ENCODE measurements around the gene TMEM134.
"Not testable (repeated sequence)": the region's sequence is repeated elsewhere in the genome, so short reads cannot be mapped to it uniquely, and the experiment has no call there.

The TMEM134 gene

GRCh38 chr11:67500484-67500821 lies 31.4 kb upstream of the TMEM134 start:
- DNase-seq: no peak

- DNase-seq: no peak
Observed at GRCh38 chr11:67499808-67500483, 30.9 kb upstream of the TMEM134 start.

DNA sequence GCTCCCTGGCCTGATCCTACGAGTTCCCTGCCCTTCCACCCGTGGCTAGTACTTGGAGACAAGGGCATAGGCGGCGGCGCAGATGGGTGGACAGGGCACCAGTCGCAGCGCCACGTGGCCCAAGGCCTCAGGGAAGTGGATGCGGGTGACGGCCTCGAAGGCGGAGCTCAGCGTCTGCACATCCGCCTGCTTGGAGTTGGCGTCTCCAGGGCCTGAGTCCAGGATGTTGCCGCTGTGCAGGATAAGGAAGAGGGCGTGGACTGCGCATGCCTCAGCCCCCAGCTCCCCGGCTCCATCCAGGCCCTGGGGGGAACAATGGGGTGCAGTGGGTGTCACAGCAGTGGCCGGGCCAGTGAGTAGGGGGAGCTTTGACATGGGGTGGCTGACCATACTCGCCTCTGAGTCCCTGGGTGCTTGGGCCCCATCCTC lies 29.5 kb upstream of the TMEM134 start:
- DNase-seq: no peak

DNA sequence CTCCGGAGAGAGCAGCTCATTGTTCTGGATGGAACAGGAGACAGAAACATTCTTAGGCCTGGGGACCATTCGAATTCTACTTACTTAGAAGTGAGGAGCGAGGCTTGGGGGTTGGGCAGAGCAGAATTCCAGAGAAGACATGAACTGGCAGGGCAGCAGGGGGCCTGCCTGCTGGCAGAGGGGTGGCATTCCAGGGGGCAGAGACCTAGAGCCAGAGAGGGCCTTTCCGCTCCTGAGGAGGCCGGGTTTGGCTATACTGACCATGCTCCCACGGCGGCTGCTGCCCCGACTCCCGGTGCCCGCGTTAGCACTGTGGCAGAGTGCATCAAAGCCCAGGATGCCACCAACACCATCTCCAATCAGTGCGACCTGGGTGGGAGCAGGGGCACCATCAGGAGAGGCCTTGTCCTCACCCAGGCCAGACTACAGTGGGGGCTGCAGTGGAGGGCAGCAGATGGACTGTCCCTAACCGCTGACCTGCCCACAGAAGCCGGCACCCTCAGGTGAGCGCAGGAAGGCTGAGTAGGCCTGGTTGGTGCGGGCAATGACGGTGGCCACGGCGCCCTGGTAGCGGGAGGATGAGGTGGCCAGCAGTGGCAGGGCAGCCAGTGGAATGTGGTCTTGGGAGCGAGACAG lies 28.7 kb upstream of the TMEM134 start:
- no peak for DNase-seq

DNA sequence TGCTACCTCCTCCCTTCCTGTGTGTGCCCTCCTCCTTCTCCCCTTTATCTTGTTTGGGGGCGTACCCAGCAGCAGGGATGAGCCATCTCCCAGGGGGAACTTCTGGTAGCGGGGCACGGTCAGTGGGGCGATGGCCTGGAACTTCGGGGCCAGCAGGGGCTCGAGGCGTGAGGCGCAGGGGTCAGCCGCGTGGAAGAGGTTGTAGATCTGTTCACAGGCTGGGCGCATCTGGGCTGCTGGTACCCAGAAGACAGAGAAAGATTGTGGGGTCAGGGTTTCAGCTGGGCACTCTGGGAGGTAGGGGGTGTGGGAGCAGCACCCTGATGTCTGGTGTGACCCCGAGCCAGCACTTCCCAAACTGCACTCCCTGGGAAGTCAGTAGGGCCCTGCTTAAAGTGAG lies 27.1 kb upstream of the TMEM134 start:
- DNase-seq: no peak

- no peak for DNase-seq
Observed at GRCh38 chr11:67495234-67496005, 26.4 kb upstream of the TMEM134 start.

DNA sequence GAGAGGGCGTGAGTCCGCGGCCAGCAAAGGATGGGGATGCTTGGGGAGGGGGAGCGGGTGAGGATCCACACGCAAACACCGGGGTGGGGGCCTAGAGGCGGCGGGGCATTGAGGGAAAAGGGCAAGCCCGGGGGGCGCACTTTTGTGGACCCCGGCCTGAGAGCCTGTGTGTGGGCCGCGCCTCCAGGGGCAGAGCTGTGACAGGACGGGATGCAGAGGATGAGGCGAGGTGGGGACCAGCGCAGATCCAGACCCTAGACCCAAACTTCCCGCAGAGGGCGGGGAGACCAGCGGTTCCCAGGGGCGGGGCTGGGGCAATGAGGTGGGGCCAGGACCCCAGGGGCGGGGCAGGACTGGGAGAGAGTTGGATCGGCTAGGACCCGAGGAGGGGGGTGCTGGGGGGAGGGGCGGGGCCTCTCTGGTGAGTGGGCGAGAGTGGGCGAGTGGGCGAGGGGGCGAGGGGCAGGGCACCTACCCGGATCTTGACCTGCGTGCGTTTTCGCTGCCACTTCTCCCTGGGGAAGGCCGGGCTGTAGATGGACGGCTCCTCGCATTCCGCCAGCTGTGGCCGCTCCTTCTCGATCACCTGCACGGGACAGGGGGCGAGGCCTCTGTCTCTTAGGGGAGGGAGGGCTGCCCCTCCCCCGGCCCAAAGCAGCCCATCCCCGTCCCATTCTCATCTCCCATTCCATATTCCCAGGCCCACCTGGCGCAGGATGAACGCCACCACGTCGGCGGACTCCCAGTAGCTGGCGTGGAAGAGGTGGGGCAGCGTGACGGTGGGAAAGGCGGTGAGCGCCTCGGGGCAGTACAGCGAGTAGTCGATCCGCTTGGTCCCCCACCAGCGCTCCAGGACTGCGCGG lies 25.6 kb upstream of the TMEM134 start:
- DNase-seq: no peak

DNA sequence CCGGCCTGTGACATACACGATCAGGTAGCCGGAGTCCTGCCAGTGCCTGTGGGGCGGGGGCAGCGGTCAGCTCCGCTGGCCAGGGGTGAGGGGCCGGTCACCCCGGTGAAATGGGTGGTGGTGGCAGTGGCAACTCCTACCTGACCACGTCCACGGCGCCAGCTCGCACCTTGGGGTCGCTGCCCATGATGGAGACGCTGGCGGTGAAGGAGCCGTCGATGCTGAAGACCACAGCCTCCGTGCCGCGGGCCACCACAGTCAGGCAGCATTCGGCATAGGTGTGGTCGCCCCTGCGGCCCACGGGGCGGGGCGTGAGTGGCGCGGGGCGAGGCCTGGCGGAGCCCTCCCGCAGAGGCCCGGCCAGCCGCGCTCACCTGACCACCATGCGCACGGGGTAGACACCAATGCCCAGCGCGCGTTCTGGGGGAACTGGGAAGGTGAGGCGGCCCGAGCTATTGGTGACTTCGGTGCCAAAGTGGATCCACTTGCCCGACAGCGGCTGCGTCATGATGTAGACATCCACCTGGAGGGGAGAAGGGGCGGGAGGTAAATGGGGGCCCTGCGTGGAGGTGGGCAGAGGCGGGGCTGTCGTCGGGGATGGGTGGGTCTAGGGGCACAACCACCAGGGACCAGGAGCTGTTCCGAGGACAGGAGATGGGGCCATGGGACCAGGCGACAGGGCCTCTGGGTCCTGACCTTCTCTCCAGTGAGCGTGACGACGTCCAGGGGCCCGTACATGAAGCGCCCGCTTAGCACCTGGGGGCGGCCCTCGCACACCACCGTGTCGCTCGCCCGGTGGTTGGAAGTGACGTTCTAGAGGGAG lies 24.7 kb upstream of the TMEM134 start:
- no peak for DNase-seq

DNA sequence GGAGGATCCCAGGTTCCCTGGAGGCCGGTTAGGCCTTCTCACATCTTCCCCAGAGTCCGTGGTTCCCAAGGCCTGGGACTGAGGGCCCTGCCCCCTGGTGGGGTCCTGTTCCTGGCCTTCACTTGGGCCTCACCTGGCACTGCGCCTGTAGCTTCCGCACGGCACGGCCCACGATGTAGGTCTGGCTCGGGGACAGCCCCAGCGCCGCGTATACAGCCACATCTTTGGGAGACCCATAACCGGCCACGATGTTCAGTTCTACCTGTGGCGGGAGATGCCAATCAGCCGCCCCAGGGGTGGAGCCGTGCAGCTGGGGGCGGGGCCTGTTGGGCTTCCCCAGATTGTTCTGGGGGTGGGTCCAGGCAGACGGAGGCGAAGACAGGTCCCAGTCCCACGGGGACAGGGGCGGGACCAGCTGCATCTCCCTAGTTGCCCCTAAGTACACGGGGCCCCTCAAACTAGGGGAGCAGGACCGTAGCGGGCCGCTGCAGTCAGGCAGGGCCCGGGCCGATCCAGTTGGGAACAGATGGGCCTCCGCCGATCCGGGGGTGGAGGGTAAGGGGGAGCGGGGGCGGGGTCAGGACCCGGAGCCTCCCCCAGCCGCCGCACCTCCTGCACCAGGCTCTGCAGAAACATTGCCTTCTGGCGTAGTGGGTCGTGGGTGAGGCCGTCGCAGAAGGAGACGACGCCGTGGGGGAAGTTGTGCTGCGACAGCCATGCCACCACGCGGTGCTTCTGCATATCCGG lies 23.9 kb upstream of the TMEM134 start:
- no peak for DNase-seq

GRCh38 chr11:67492069-67492727 lies 23.1 kb upstream of the TMEM134 start:
- no peak for DNase-seq

- DNase-seq: no peak
Observed at GRCh38 chr11:67491276-67492068, 22.4 kb upstream of the TMEM134 start.

DNA sequence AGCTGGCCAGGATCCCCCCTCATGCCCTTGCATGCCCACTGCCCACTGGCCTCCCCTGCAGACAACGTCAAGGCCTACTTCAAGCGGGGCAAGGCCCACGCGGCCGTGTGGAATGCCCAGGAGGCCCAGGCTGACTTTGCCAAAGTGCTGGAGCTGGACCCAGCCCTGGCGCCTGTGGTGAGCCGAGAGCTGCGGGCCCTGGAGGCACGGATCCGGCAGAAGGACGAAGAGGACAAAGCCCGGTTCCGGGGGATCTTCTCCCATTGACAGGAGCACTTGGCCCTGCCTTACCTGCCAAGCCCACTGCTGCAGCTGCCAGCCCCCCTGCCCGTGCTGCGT lies 21.6 kb upstream of the TMEM134 start:
- no peak for DNase-seq

- DNase-seq: no peak
Observed at GRCh38 chr11:67489885-67490726, 21.1 kb upstream of the TMEM134 start.

DNA sequence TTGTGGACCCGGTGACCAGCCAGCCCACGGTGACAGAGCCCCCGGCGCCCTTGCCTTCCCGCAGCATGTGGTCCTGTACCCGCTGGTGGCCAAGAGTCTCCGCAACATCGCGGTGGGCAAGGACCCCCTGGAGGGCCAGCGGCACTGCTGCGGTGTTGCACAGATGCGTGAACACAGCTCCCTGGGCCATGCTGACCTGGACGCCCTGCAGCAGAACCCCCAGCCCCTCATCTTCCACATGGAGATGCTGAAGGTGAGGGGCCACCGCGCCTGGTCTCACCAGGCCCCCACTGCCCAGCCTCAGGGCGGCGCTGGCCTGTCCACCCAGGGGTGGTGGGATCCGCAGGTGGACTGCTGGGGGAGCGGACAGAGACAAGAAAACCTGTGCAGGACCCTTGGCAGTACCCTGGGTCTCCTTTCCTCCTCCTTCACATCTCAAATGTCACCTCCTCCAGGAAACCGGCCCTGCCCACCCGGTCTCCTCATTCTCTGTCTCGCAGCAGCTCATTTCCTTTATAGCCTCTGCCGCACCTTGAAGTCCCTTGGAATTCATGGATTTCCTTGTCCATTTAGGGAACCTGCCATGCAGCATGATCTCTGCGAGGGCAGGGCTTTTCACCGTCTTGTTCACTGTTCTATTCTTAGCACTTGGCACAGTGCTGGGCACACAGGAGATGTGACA lies 20.3 kb upstream of the TMEM134 start:
- DNase-seq: no peak

- no peak for DNase-seq
Observed at GRCh38 chr11:67486481-67487195, 17.6 kb upstream of the TMEM134 start.

- not testable (repeated sequence) for DNase-seq
Observed at GRCh38 chr11:67485873-67486361, 16.9 kb upstream of the TMEM134 start.

GRCh38 chr11:67484847-67485311 lies 15.8 kb upstream of the TMEM134 start:
- DNase-seq: no peak

Data from DMS79 (cell line).